Stimulated activated CD8-positive, alpha-beta memory T cell treated with anti-CD3 and anti-CD28 coated beads, Interleukin-4, amount 100 ng/mL, for 48 hours (primary cell): ENCODE results near the gene ELAPOR2.
"Not testable (repeated sequence)": the region's sequence is repeated elsewhere in the genome, so short reads cannot be mapped to it uniquely, and the experiment has no call there.

Experiments
- DNase-seq: peaks from one replicate; pipeline ENCODE4 v3.0.0-alpha.2; 2020

Gene ELAPOR2

DNA sequence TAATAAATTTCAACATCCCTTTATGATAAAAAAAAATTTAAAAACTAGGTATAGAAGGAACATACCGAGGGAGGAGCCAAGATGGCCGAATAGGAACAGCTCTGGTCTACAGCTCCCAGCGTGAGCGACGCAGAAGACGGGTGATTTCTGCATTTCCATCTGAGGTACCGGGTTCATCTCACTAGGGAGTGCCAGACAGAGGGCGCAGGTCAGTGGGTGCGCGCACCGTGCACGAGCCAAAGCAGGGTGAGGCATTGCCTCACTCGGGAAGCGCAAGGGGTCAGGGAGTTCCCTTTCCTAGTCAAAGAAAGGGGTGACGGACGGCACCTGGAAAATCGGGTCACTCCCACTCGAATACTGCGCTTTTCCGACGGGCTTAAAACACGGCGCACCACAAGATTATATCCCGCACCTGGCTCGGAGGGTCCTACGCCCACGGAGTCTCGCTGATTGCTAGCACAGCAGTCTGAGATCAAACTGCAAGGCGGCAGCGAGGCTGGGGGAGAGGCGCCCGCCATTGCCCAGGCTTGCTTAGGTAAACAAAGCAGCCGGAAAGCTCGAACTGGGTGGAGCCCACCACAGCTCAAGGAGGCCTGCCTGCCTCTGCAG, 19.7 kb downstream of the ELAPOR2 start:
- not testable (repeated sequence) for DNase-seq

DNA sequence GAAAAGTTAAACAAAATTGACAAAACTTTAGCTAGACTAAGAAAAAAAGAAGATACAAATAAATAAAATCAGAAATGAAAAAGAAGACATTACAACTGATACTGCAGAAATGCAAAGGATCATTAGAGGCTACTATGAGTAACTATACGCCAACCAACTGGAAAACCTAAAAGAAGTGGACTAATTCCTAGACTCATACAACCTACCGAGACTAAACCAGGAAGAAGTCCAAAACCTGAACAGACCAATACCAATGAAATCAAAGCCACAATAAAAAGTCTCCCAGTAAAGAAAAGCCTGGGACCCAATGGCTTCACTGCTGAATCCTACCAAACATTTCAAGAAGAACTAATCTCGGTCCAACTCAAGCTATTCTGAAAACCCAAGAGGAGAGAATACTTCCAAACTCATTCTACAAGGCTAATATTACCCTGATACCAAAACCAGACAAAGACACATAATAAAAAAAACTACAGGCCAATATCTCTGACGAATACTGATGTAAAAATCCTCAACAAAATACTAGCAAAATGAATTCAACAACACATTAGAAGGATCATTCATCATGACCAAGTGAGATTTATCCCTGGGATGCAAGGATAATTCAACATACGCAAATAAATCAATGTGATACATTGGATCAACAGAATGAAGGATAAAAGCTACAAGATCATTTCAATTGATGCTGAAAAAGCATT, 20.3 kb downstream of the ELAPOR2 start:
- DNase-seq, result no peak

DNA sequence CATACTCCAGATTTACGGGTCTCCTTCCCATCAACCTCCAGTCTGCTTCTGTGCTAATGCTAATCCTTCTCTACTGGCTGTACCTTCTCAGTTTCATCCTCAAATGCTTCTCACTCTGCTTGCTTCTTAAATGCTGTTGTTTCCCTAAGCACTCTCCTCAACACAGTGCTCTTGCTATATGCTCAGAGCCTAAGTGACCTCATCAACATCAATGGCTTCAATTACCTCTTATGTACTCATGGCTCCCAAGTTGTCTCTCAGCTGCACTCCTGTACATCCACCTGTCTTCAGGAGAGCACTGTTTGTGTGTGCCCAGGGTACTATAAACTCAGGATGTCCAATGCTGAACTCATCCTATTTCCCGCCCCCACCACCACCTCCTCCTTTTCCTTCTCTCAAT, 22.5 kb downstream of the ELAPOR2 start:
- no peak for DNase-seq

DNA sequence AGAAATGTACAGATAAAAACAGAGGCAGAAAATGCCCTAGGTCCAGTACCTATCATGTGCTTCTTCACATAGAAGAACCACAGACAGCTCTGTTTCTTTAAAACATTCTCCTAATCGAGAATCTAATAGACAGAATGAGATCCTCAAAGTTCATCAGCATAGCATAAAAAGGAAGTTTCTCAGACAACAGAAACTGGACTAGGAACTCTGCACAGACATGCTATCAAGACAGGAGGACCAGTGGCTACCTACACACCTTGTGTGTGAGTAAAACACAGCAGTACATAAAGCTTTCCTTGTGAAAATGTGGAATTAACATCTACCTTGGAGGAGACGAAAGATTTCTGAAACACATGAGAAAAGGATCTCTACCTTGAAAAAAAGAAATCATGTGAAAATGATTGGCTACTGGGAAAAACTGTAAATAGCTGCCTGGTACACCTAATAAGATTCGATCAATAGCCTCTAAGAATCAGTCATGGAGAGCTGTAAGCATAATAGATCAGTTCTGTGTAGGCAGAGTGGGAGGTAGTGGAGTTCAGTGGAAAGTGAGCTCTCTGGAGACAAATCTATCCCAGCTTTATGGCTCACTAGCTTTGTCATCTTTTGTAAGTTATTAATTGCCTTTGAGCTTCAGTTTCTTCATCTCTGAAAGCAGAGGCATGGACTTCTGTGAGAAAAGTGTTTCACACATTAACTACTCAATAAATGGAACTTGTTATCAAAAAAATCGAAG, 26.7 kb downstream of the ELAPOR2 start:
- no peak for DNase-seq

DNA sequence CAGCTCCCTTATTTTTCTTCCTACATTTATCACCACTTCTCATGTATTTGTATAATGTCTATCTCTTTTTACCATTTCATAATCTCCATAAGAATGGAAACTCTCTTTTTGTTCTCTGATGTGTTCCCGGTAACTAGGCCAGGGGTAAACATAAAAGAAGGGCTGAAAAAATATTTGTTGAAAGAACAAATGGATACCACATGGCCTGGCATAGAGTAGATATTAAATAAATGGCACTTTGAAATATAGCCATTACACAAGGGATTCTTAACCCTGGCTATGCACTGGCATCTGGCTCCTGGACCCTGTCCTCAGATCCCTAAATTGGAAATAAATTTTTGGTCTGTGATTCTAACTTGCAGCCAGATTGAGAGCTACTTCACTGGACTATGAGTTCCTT, 30.4 kb downstream of the ELAPOR2 start:
- DNase-seq, result no peak

DNA sequence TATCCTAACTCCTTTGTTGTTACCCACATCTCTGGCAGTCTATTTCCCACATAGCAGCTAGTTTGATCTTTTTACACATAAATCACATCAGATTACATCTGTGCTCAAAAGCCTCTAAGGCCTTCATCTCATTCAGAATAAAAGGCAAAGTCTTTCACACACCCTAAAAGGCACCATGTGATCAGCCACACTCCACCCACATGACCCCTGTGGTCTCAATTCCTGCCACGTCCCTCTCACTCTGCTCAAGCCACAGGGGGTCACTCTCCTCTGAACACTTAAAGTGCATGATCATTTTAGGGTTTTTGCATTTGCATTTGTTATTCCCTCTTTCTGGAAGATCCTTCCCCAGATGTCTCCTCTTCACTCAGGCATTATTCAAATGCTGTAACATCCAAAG, 30.8 kb downstream of the ELAPOR2 start:
- DNase-seq, result no peak

DNA sequence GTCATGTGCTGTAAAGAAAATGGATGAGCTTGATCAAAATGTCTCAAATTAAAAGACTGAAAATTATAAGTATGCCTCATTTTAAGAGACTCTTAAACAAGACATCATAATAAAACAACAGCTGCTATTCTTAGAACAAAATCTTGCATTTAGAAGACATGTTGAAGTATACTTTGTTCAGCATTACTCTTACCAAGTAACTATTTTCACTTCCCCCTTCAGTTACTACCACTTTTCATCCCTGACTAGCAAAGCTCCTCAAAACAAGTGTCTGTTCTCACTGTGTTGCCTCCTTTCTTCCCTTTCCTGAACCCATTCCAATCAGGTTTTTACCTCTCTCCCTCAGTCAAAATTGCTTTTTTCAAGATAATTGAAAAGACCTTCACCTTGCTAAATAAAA, 31.6 kb downstream of the ELAPOR2 start:
- no peak for DNase-seq

DNA sequence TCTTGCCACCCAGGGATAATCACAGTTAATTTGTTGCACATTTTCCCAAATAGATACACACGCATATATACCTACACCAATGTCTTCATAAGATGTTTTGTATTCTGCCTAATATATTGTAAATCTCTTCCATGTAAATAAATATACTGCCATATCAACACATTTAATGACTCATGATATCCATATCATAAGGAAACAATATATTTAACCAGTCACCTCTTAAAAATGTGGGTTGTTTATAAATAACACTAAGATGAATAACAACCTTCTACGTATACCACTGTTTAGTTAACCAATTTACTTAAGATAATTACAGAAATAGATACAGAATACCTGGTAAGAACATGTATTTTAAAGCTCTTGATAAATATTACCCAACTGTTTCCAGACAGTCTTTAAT, 38.2 kb downstream of the ELAPOR2 start:
- no peak for DNase-seq

DNA sequence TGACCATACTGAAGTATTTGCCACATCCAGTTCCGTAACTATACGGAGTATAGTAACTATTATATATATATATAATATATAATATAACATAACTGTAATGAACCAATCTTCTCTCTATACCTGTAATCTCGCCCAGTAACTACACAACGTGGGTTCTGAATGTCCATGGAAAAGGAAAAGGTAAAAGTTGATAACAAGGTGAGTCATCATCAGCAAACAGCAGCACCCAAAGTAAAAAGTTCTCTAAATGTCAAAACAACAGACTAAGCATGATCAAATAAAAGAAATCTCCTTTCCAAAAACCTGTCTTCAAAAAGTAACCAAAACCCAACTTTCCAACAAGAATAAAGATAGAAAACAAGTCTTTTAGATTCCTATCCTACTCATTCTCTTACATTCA, 42.8 kb downstream of the ELAPOR2 start:
- DNase-seq, result no peak

DNA sequence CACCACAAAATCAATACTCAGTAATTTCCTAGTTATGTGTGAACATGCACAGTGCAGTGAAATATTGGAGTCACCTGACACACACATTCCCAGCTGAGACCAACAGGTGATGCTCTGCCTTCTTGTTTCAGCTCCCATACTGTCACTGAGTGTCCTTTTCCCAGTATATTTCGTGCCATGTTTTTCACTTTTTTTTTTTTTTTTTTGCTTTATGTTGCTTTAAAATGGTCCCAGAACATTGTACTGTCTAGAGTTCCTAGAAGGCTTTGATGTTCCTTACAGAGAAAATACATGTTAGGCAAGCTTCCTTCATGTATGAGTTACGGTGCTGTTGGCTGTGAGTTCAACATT, 45.6 kb downstream of the ELAPOR2 start:
- DNase-seq, result no peak

DNA sequence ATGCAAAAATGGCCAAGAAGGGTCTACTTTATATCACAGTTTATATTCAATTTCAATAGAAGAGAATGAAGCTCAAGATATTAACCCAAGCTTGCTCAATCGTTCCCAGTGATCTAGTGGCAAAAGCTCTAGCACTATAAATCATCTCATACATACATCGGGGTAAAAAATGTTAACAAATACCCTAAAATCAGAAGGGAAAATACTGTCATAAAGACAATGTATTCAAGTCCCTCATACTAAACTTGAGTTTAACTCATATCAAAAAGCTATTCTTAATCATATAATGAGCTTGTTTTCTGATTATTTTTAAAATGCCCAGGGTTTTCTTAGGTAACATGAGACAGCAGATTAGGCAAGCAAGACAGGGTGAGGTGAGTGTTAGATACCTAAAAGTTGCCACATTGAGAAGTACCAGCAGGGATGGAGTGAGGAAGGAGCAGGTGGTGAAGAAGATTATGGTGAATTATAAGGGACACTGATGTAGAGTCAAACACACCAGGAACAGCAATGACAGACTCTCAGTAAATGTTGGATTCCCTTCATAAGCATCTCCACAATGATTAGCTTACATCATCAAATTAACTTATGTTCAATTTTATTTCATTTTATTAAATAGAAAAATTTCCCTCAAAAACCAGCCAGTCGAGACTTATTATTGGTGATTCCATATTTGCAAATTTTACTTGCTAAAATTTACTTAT, 46.2 kb downstream of the ELAPOR2 start:
- DNase-seq, result no peak
